Prostate gland (tissue), 2 donors: Measurements from ENCODE around the gene ZNG1F. TPM values are rescaled to one million over a fixed set of nuclear protein-coding genes. Genes with fewer than 3 reads are reported as not detected.
"Not testable (repeated sequence)": the region's sequence is repeated elsewhere in the genome, so short reads cannot be mapped to it uniquely, and the experiment has no call there.

Experiments used
- DNase-seq: peaks from one replicate; pipeline ENCODE4 v3.0.0-alpha.2; 2019; ENCODE audit warnings: low spot score
- H3K27ac ChIP-seq, 2 donors: fragments of 200-600 bp; sonication (generic); 2 replicates each; pipeline ENCODE4 v1.5.1; 2017 to 2019
- H3K27me3 ChIP-seq: fragments of 200-600 bp; sonication (generic); replicated peaks from 2 replicates; pipeline ENCODE4 v1.5.1; 2019; ENCODE audit not compliant: insufficient read depth
- H3K36me3 ChIP-seq, 2 donors: fragments of 200-600 bp; sonication (generic); 1 replicate in 1 of 2; 2 replicates in 1 of 2; pipeline versions ENCODE4 v1.5.1 to v1.8.1; 2017 to 2019
- H3K4me1 ChIP-seq: fragments of 200-600 bp; sonication (generic); replicated peaks from 2 replicates; pipeline ENCODE4 v1.5.1; 2019
- H3K4me3 ChIP-seq, 2 donors: fragments of 200-600 bp; sonication (generic); 2 replicates each; pipeline ENCODE4 v1.5.1; 2017 to 2019
- H3K9me3 ChIP-seq: fragments of 200-600 bp; sonication (generic); 2 replicates; pipeline ENCODE4 v1.5.1; 2017
- POLR2A ChIP-seq: fragments of 450-650 bp; IDR thresholded peaks from one replicate; pipeline ENCODE4 v1.6.1; 2016; ENCODE audit warnings: antibody characterized with exemption, mild to moderate bottlenecking
- POLR2AphosphoS5 ChIP-seq: sonication (generic); formaldehyde crosslinking; IDR thresholded peaks from one replicate; pipeline ENCODE4 v1.6.1; 2017; ENCODE audit warnings: antibody characterized with exemption
- WGBS: methylation state at CpG from one replicate; pipeline ENCODE4 v1.1.5; 2018; 5-methylcytosine and 5-hydroxymethylcytosine counted together
- intact Hi-C: fragments of 100-400 bp; cut with DNase I; formaldehyde crosslinking; loops from one replicate; pipeline ENCODE4 v1.14.2; 2022
- total RNA-seq, 2 donors: library from RNA; depleted of rRNA; stranded (reverse); fragments of >200 nt; gene quantifications; one replicate each; pipeline ENCODE4 v1.1.0, GENCODE V29; 2016

The ZNG1F gene
- 10 to 100 TPM in 1 of 2 donors, 1 to 10 TPM in 1; 6.7 to 19.2 TPM for total RNA-seq

GRCh38 chr9:41189217-41189616 is at the start of gene ZNG1F:
Gene ZNG1F (minus strand): TSS chr9:41189317. CDS start chr9:41189258, 59 bp downstream.
- H3K36me3 ChIP-seq, DNase-seq, H3K9me3 ChIP-seq, H3K27ac ChIP-seq, H3K4me3 ChIP-seq, intact Hi-C loops, H3K4me1 ChIP-seq, H3K27me3 ChIP-seq: not testable (repeated sequence)
- WGBS = no CpG with 5 or more reads among the region's 31 CpGs

DNA sequence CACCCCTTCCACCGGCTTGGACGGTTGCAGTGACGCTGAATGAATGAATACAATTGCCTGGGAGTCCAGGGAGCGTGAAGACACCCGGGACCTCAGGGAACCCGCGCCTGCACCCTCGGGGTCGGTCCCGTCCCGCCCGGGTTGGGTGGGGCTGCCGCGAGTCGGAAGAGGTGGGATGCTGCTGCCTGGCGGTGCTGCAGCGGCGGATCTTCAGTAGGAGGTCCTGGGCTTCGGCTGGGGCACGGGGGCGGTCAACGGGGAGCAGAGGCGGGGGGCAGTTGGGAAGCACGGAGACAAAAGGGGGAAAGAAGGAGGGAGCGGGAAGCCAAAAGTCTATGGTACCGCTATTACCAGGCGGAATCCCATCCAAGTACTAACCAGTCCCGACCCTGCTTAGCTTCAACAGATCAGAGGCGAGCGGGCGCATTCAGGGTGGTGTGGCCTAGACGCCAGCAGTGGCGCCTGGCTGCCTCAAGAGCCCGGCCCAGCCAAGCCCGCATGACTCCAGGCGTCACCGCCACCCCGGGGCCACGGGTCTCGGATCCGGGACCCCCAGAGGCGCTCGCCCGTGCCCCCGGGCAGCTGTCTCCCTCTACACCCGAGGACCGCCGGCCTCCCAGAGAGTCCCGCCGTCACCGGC is 48.1 kb upstream of the ZNG1F start:
- H3K4me3 ChIP-seq, H3K4me1 ChIP-seq, H3K9me3 ChIP-seq, H3K27me3 ChIP-seq, intact Hi-C loops, H3K36me3 ChIP-seq, DNase-seq, H3K27ac ChIP-seq: not testable (repeated sequence)
- 65% methylated on average over 47 of the region's 51 CpGs for WGBS

- H3K27me3 ChIP-seq, H3K27ac ChIP-seq, H3K36me3 ChIP-seq, intact Hi-C loops, H3K4me3 ChIP-seq, H3K9me3 ChIP-seq, DNase-seq, H3K4me1 ChIP-seq: not testable (repeated sequence)
- WGBS = 75% methylated on average over 23 of the region's 23 CpGs
Observed at GRCh38 chr9:41236486-41237109, 47.5 kb upstream of the ZNG1F start.

DNA sequence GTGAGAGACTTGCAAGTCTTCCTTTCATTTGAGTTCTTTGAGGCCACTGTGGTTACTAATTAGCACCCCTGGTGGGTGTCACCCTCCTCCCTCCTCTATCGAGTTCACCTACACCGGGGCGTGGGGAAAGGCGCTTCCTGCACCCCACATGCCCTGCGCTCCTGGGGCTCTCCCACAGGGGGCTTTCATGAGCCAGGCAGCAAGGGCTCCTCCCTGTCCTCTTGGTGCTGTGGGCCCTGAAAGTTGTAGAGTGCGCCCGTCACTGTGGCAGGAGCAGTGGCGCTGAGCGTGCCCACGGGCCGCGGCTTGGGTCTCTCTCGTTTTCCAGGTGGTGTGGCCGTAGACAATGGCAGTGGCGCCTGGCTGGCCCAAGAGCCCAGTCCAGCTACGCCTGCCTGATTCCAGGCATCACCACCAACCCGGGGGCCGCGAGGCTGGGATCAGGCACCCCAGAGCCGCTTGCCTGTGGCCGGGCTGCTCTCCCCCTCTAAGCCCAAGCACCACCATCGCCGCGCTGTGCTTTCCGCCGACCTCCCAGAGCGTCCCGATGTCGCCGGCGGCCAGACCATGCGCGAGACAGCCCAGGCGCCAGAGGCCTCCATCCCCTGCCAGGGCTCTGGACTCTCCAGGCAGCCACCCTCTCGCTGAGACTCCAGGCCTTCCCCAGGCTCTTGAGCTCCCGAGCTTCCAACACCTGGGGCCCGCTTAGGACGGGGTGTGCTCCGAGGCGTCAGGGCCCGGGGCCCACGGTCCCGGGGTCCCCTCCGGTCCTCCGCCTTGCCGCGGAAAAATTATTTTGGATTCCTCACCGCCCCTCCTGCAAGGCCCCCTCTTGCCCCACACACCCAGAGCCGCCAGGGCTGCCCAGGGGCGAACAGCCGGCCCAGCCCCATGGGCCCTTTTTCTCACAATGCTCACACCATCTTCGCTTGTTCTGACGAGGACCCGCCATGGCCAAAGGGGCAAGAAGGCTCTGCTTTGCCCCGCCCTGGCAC is 46.0 kb upstream of the ZNG1F start:
- H3K27ac ChIP-seq, DNase-seq, H3K9me3 ChIP-seq, H3K4me1 ChIP-seq, H3K4me3 ChIP-seq, intact Hi-C loops, H3K36me3 ChIP-seq, H3K27me3 ChIP-seq: not testable (repeated sequence)
- WGBS = 79% methylated on average over 40 of the region's 55 CpGs

DNA sequence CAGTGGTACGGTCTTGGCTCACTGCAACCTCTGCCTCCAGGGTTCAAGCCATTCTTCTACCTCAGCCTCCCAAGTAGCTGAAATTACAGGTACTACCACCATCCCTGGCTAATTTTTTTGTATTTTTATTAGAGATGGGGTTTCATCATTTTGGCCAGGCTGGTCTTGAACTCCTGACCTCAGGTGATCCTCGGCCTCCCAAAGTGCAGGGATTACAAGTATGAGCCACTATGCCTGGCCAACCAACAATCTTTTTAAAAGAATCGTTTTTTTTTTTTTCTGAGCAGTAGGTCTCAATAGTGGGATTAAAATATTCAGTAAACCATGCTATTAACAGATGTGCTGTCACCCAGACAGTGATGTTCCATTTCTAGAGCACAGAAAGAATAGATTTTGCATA is 45.1 kb upstream of the ZNG1F start:
- H3K4me1 ChIP-seq, H3K9me3 ChIP-seq, H3K27me3 ChIP-seq, DNase-seq, H3K36me3 ChIP-seq, intact Hi-C loops, H3K4me3 ChIP-seq, H3K27ac ChIP-seq: not testable (repeated sequence)
- WGBS = 70% methylated on average over 3 of the region's 3 CpGs

- H3K9me3 ChIP-seq, H3K27ac ChIP-seq, H3K4me3 ChIP-seq, H3K4me1 ChIP-seq, intact Hi-C loops, H3K36me3 ChIP-seq, DNase-seq, H3K27me3 ChIP-seq: not testable (repeated sequence)
- WGBS = 82% methylated on average over 10 of the region's 10 CpGs
Observed at GRCh38 chr9:41232326-41232725, 43.2 kb upstream of the ZNG1F start.

DNA sequence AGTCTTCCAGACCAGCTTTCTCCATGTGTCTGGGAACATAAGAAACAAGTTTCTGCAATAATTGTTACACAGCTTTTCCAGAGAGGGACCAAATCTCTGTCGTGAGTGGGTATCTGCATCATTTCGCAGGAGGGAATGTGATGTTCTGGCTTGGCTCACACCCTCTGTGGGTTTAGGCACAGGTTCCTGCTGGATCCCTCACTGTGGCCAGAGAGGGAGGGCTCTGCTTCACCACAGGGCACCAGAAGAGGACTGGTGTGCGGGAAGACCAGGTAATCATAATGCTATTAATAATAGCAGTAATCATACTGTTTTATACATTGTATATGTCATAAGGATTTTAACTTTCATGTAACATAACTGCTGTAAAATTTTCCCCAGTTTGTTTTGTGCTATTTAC is 41.3 kb upstream of the ZNG1F start:
- DNase-seq = not testable (repeated sequence)

GRCh38 chr9:41229408-41230401 is 40.6 kb upstream of the ZNG1F start:
- Histone ChIP-seq H3K27me3 (no peaks in the 10 kb centered on the region), H3K27ac (no peak overlapping the region), H3K4me3 (no peak overlapping the region), H3K36me3 (no peaks in the 10 kb centered on the region), H3K4me1 (no peaks in the 10 kb centered on the region), H3K9me3 (no peaks in the 10 kb centered on the region)
- intact Hi-C loops = no loop called here
- TF ChIP-seq POLR2AphosphoS5 (no peak), POLR2A (no peak)
- no peak for DNase-seq
- WGBS = 60% methylated on average over 7 of the region's 7 CpGs

More for the DNA sequence above, 41.3 kb upstream of the ZNG1F start:
- intact Hi-C loops, H3K36me3 ChIP-seq, H3K27ac ChIP-seq, H3K9me3 ChIP-seq, H3K4me1 ChIP-seq, H3K4me3 ChIP-seq, H3K27me3 ChIP-seq: not testable (repeated sequence)
- WGBS = 63% methylated on average over 3 of the region's 3 CpGs

- intact Hi-C loops, H3K4me3 ChIP-seq, H3K9me3 ChIP-seq: not testable (repeated sequence)
Observed at GRCh38 chr9:41219831-41220230, 30.7 kb upstream of the ZNG1F start.

DNA sequence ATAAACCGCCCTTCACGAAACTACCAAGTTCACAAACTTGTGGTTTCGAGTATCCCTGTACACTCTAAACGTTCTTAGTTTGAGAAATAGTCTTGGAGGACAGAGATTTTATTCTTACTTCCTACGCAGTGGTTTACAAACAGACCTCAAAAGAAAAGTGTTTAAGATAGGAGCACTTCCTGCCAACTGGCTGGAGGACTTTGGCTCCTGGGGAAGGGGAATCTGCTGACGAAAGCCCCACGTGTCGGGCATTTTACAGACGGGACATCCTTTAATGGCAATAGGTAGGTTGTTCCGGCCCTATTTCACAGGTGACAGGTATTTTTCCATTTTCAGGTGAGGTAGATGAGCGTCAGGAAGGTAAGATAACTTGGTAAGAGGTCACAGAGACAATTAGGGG is 678 bp downstream of the ZNG1F start:
- H3K36me3 ChIP-seq, H3K9me3 ChIP-seq, H3K27me3 ChIP-seq, intact Hi-C loops, H3K4me1 ChIP-seq, H3K4me3 ChIP-seq, H3K27ac ChIP-seq, DNase-seq: not testable (repeated sequence)
- no CpG with 5 or more reads among the region's 11 CpGs for WGBS

More at GRCh38 chr9:41219831-41220230, 30.7 kb upstream of the ZNG1F start:
- not testable (repeated sequence) for H3K27me3 ChIP-seq, H3K4me1 ChIP-seq, DNase-seq, H3K36me3 ChIP-seq, H3K27ac ChIP-seq
- WGBS = 57% methylated on average over 4 of the region's 4 CpGs

- H3K27me3 ChIP-seq, intact Hi-C loops, H3K36me3 ChIP-seq, H3K27ac ChIP-seq, DNase-seq, H3K4me1 ChIP-seq, H3K4me3 ChIP-seq, H3K9me3 ChIP-seq: not testable (repeated sequence)
- WGBS = 67% methylated on average over 3 of the region's 4 CpGs
Observed at GRCh38 chr9:41174994-41175393, 14.1 kb downstream of the ZNG1F start.
